GM12878 (cell line): ENCODE data around the gene FHL1.

ENCODE experiments used
- ASH2L ChIP-seq: fragments of 300-600, 200-600 bp; sonication (generic); IDR thresholded peaks from 2 replicates; pipeline ENCODE4 v1.6.1; 2017; ENCODE audit warnings: low read depth, mild to moderate bottlenecking, borderline replicate concordance
- ATF2 ChIP-seq: IDR thresholded peaks from 2 replicates; pipeline ENCODE4 v1.6.1; 2012; ENCODE audit warnings: low read length, inconsistent platforms
- EP300 ChIP-seq, 2 experiments: fragments of 150-350 bp in 1 of 2; IDR thresholded peaks; 2 replicates each; pipeline ENCODE4 v1.6.1; 2011 to 2012; ENCODE audit warnings: low read depth in 2 of 2, low read length in 2 of 2, borderline replicate concordance in 1 of 2, improper control_type of control experiment in 1 of 2, inconsistent platforms in 1 of 2; ENCODE audit not compliant: control insufficient read depth in 1 of 2
- NFIC ChIP-seq: IDR thresholded peaks from 2 replicates; pipeline ENCODE4 v1.6.1; 2012; ENCODE audit warnings: low read depth, mild to moderate bottlenecking, inconsistent platforms, low read length, moderate library complexity
- POLR2AphosphoS5 ChIP-seq: IDR thresholded peaks from 2 replicates; pipeline ENCODE4 v1.6.1; 2011; ENCODE audit warnings: mild to moderate bottlenecking, low read length, inconsistent platforms
- SREBF1 ChIP-seq: IDR thresholded peaks from 2 replicates; pipeline ENCODE4 v1.6.1; 2012; ENCODE audit warnings: mild to moderate bottlenecking, low read length
- TBL1XR1 ChIP-seq: IDR thresholded peaks from 2 replicates; pipeline ENCODE4 v1.6.1; 2012; ENCODE audit warnings: low read depth, low read length, improper control_type of control experiment
- TF ChIP-seq, protein P1 (sequence below), 3 experiments: IDR thresholded peaks in 2 of 3; conservative IDR thresholded peaks in 1 of 3; 2 replicates each; pipeline ENCODE4 v1.5.1; 2011; ENCODE audit warnings: low read depth in 3 of 3, low read length in 3 of 3, mild to moderate bottlenecking in 3 of 3, control low read depth in 2 of 3, moderate library complexity in 2 of 3, inconsistent platforms in 1 of 3, mixed read lengths in 1 of 3; ENCODE audit not compliant: control insufficient read depth in 2 of 3, insufficient read depth in 1 of 3; ENCODE audit errors: extremely low read depth in 1 of 3

DNA sequence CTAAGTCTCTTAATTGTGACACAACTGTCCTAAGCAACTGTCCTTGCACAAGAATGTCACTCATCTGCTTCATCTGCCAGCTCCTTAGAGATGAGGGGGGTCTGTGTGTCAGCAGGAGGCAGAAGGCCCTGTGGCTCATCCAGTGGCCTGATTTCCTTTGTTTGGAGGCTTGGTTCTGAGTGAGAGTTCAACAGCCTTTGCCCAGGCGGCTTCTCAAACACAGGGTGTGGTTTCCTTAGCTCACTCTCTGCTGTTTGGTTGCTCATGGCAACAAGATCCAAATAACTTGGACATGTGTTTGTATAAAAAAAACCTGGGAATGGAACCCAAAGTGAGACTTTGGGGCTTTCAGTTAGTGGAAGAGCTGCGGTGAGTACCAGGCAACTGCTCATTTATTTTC, 57.2 kb downstream of the FHL1 start:
- TF ChIP-seq EP300 (IDR thresholded peaks at IDR 0.05; ENCODE audit: borderline replicate concordance in 1 of 2, control insufficient read depth in 1 of 2, low read depth in 2 of 2, low read length in 2 of 2) (no peak), NFIC (no peak), ATF2 (no peak), TBL1XR1 (no peak), POLR2AphosphoS5 (no peak), ASH2L (no peak), SREBF1 (no peak)
- TF ChIP-seq, protein P1, sequence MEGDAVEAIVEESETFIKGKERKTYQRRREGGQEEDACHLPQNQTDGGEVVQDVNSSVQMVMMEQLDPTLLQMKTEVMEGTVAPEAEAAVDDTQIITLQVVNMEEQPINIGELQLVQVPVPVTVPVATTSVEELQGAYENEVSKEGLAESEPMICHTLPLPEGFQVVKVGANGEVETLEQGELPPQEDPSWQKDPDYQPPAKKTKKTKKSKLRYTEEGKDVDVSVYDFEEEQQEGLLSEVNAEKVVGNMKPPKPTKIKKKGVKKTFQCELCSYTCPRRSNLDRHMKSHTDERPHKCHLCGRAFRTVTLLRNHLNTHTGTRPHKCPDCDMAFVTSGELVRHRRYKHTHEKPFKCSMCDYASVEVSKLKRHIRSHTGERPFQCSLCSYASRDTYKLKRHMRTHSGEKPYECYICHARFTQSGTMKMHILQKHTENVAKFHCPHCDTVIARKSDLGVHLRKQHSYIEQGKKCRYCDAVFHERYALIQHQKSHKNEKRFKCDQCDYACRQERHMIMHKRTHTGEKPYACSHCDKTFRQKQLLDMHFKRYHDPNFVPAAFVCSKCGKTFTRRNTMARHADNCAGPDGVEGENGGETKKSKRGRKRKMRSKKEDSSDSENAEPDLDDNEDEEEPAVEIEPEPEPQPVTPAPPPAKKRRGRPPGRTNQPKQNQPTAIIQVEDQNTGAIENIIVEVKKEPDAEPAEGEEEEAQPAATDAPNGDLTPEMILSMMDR (IDR thresholded peaks at IDR 0.05 in 2 of 3, conservative IDR thresholded peaks at IDR 0.05 in 1 of 3; ENCODE audit: control insufficient read depth in 2 of 3, extremely low read depth in 1 of 3, insufficient read depth in 1 of 3, low read depth in 3 of 3, low read length in 3 of 3) = no peak
